NCI-H2227 (cell line): Measurements from ENCODE around the gene FAM171A2.

Source experiments
- DNase-seq: peaks from one replicate; lab custom pipeline; 2025; ENCODE audit not compliant: unreplicated experiment; lab: John Stamatoyannopoulos, UW

FAM171A2 gene

GRCh38 chr17:44307387-44308186 lies 56.1 kb downstream of the FAM171A2 start:
- peak; percentile 85 for DNase-seq

- no peak for DNase-seq
Observed at GRCh38 chr17:44304651-44305050, 59.0 kb downstream of the FAM171A2 start.
